CD4-positive, CD25-positive, alpha-beta regulatory T cell (primary cell): ENCODE results near the gene CREG1. TPM values are rescaled to one million over a fixed set of nuclear protein-coding genes. Genes with fewer than 3 reads are reported as not detected.

ENCODE experiments used
- ATAC-seq, 2 donors: fragments of 150-1000 bp; cut with Tn5 transposase; one replicate each; pipeline ENCODE4 v1.10.0; 2021; ENCODE audit warnings: low read depth in 2 of 2, moderate number of reproducible peaks in 2 of 2, moderate library complexity in 1 of 2
- DNase-seq, 3 donors: peaks; one replicate each; pipeline versions ENCODE4 v3.0.0 to v3.0.0-alpha.2; 2012 to 2022; ENCODE audit warnings: mixed read lengths in 1 of 3
- H3K27ac ChIP-seq: one replicate; pipeline ENCODE4 v1.7.0; 2013; ENCODE audit warnings: mild to moderate bottlenecking, low read length; ENCODE audit not compliant: insufficient read depth, poor library complexity, severe bottlenecking
- H3K27me3 ChIP-seq: one replicate; pipeline ENCODE4 v1.7.0; 2013; ENCODE audit warnings: low read length; ENCODE audit not compliant: control insufficient read depth, insufficient read depth
- H3K36me3 ChIP-seq: one replicate; pipeline ENCODE4 v1.7.0; 2013; ENCODE audit warnings: mild to moderate bottlenecking, low read length, moderate library complexity; ENCODE audit not compliant: control insufficient read depth, insufficient read depth
- H3K4me1 ChIP-seq: 2 replicates; pipeline ENCODE4 v1.7.0; 2013; ENCODE audit warnings: mild to moderate bottlenecking, low read length; ENCODE audit not compliant: insufficient read depth, control insufficient read depth, poor library complexity, severe bottlenecking
- H3K4me3 ChIP-seq: one replicate; pipeline ENCODE4 v1.7.0; 2013; ENCODE audit warnings: low read depth, mild to moderate bottlenecking, low read length, moderate library complexity
- H3K9me3 ChIP-seq, 2 experiments: 1 replicate in 1 of 2; 2 replicates in 1 of 2; pipeline ENCODE4 v1.7.0; 2013; ENCODE audit warnings: low read length in 2 of 2, mild to moderate bottlenecking in 1 of 2, moderate library complexity in 1 of 2; ENCODE audit not compliant: control insufficient read depth in 2 of 2
- H3K27ac Mint-ChIP-seq, 3 donors: one replicate each; pipeline ENCODE4 v1.8.0; 2020 to 2022; ENCODE audit warnings: mild to moderate bottlenecking in 3 of 3, mixed read lengths in 3 of 3, moderate library complexity in 2 of 3
- H3K27me3 Mint-ChIP-seq: one replicate; pipeline ENCODE4 v1.8.0; 2022; ENCODE audit warnings: mild to moderate bottlenecking, mixed read lengths
- H3K36me3 Mint-ChIP-seq: one replicate; pipeline ENCODE4 v1.8.0; 2020; ENCODE audit warnings: mixed read lengths
- H3K4me1 Mint-ChIP-seq, 4 donors: one replicate each; pipeline ENCODE4 v1.8.0; 2020 to 2022; ENCODE audit warnings: mixed read lengths in 4 of 4, mild to moderate bottlenecking in 1 of 4
- H3K4me3 Mint-ChIP-seq, 4 donors: one replicate each; pipeline ENCODE4 v1.8.0; 2020 to 2022; ENCODE audit warnings: mild to moderate bottlenecking in 4 of 4, mixed read lengths in 4 of 4, moderate library complexity in 3 of 4
- H3K9me3 Mint-ChIP-seq, 7 donors: one replicate each; pipeline ENCODE4 v1.8.0; 2020 to 2022; ENCODE audit warnings: mixed read lengths in 7 of 7, mild to moderate bottlenecking in 3 of 7, moderate library complexity in 2 of 7
- polyA plus RNA-seq, 4 donors: library from polyadenylated mRNA; unstranded; fragments of 300-500 nt; fragmentation: Illumina TruSeq; gene quantifications; one replicate each; pipeline ENCODE4 v1.2.3, GENCODE V29; 2021
- total RNA-seq: library from RNA; stranded (reverse); gene quantifications from one replicate; pipeline ENCODE4 v1.2.3, GENCODE V29; 2022

Gene CREG1
- total and polyA plus RNA-seq, 5 donors from 2014 or later = 6.7 to 29.7 (median 20.6) TPM

DNA sequence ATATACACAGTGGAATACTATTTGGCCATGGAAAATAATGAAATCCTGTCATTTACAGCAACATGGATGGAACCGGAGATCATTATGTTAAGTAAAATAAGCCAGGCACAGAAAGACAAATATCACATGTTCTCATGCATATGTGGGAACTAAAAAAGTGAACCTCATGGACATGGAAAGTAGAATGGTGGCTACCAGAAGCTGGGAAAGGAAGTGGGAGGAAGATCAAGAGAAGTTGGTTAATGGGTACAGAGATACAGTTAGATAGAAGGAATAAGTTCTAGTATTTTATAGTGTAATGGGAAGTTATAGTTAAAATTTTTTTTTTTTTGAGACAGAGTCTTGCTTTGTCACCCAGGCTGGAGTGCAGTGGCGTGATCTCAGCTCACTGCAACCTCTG, 34.8 kb upstream of the CREG1 start:
- Histone ChIP-seq H3K36me3 (no peaks in the 10 kb centered on the region), H3K4me1 (no peaks in the 10 kb centered on the region), H3K4me3 (no peak overlapping the region), H3K27ac (no peak overlapping the region), H3K27me3 (no peaks in the 10 kb centered on the region), H3K9me3 (no peaks in the 10 kb centered on the region)
- peaks cover 0 to 2% (median 0%) of the 10 kb centered on the region in 7 donors for H3K9me3 Mint-ChIP-seq
- H3K27ac Mint-ChIP-seq = no peak overlapping the region
- H3K4me1 Mint-ChIP-seq = no peaks in the 10 kb centered on the region
- peaks cover 13% of the 10 kb centered on the region for H3K27me3 Mint-ChIP-seq
- H3K4me3 Mint-ChIP-seq = no peak overlapping the region
- no peaks in the 10 kb centered on the region for H3K36me3 Mint-ChIP-seq
- ATAC-seq = no peak
- no peak for DNase-seq

DNA sequence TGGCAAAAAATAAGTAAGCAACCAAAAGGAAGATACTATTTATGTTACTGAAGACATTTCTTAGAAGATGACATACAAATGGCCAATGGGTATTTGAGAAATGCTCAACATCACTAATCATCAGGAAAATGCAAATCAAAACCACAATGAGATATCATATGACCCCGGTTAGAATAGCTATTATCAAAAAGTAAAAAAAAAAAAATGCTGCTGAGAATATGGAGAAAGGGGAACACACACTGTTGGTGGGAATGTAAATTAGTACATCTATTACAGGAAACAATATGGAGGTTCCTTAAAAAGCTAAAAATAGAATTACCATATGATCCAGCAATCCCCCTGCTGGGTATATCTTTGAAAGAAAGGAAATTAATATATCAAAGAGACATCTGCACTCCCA, 34.3 kb upstream of the CREG1 start:
- no peaks in the 10 kb centered on the region for H3K27me3 ChIP-seq
- H3K36me3 ChIP-seq = no peaks in the 10 kb centered on the region
- Mint-ChIP-seq H3K4me1 (no peaks in the 10 kb centered on the region), H3K9me3 (peaks cover 0 to 2% (median 0%) of the 10 kb centered on the region in 7 donors), H3K27me3 (peaks cover 13% of the 10 kb centered on the region), H3K36me3 (no peaks in the 10 kb centered on the region), H3K4me3 (no peak overlapping the region), H3K27ac (peak overlapping the region in 1 of 3 donors; percentile 4)
- DNase-seq (no peak), ATAC-seq (no peak)
- H3K9me3 ChIP-seq = no peaks in the 10 kb centered on the region
- H3K4me3 ChIP-seq = no peak overlapping the region
- no peaks in the 10 kb centered on the region for H3K4me1 ChIP-seq
- no peak overlapping the region for H3K27ac ChIP-seq

DNA sequence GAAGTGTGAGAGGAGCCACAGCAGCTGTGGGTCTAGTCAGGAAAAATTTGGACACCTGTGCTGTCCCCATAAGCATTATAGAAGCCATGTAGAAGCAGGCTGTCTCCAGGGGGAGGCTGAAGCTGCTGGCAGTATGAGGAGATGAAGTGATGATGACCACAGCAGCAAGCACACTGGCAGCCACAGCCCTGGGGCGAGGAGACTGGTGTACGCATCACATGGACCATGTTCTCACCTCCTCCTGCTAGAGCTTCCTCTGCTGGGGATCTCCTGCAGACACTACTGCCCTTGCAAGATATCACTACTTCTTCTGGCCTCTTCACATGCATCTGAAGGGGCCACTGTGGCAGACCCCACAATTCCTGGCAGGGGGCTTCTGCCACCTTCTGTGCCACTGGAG, 33.8 kb upstream of the CREG1 start:
- peaks cover 19% of the 10 kb centered on the region for H3K27me3 Mint-ChIP-seq
- no peaks in the 10 kb centered on the region for H3K4me1 ChIP-seq
- no peak for ATAC-seq
- H3K36me3 Mint-ChIP-seq = no peaks in the 10 kb centered on the region
- H3K9me3 Mint-ChIP-seq = peaks cover 0 to 2% (median 0%) of the 10 kb centered on the region in 7 donors
- no peak overlapping the region for H3K4me3 ChIP-seq
- no peak for DNase-seq
- no peaks in the 10 kb centered on the region for H3K4me1 Mint-ChIP-seq
- H3K27ac ChIP-seq = no peak overlapping the region
- no peaks in the 10 kb centered on the region for H3K36me3 ChIP-seq
- H3K9me3 ChIP-seq = no peaks in the 10 kb centered on the region
- H3K27ac Mint-ChIP-seq = no peak overlapping the region
- no peak overlapping the region for H3K4me3 Mint-ChIP-seq
- H3K27me3 ChIP-seq = no peaks in the 10 kb centered on the region

DNA sequence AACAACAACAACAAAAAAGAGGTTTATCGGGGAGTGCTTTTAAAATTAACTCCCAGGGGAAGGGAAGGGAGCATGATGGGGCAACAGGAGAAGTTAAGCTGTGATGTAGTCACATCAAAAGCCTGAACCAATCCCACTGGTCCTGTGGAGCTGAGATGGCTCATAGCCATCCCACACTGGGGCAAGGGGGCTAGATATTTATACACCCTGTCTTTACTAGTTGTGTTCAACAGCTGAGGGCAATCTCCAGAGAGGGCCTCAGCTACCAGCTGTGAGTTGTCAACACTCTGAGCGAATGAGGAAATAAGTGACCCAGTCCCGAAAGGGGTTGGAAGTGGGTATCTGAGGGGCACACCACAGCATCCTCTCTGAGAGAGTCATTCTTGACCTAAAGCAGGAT, 31.0 kb upstream of the CREG1 start:
- no peaks in the 10 kb centered on the region for H3K36me3 ChIP-seq
- H3K4me1 Mint-ChIP-seq = no peaks in the 10 kb centered on the region
- H3K4me1 ChIP-seq = no peaks in the 10 kb centered on the region
- H3K36me3 Mint-ChIP-seq = no peaks in the 10 kb centered on the region
- peaks cover 24% of the 10 kb centered on the region for H3K27me3 Mint-ChIP-seq
- H3K27ac Mint-ChIP-seq = no peak overlapping the region
- no peaks in the 10 kb centered on the region for H3K9me3 ChIP-seq
- no peak overlapping the region for H3K27ac ChIP-seq
- H3K9me3 Mint-ChIP-seq = peaks cover 0 to 2% (median 0%) of the 10 kb centered on the region in 7 donors
- ATAC-seq (no peak), DNase-seq (no peak)
- H3K4me3 Mint-ChIP-seq = no peak overlapping the region
- no peaks in the 10 kb centered on the region for H3K27me3 ChIP-seq
- H3K4me3 ChIP-seq = no peak overlapping the region

DNA sequence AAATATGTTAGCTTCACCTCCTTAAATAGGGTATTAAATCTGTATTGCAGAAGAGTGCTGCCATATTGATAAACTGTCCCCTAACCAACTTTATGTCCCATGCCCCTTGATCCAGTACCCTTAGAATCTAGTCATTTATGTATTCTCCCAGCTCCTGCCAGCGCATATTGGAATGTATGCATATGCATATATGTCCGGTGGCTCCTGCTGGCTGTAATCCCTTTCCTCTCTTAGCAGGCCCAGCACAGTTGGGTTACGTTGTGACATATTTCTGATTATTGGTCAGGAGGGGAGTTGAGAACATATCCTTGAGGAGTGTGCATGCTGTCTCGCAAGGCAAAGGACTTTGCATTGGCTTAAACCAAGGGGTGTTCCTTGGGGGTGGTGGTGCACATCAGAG, 29.2 kb upstream of the CREG1 start:
- H3K4me1 ChIP-seq = no peaks in the 10 kb centered on the region
- no peaks in the 10 kb centered on the region for H3K9me3 ChIP-seq
- H3K27ac ChIP-seq = no peak overlapping the region
- H3K27ac Mint-ChIP-seq = no peak overlapping the region
- no peak overlapping the region for H3K4me3 Mint-ChIP-seq
- no peak overlapping the region for H3K4me3 ChIP-seq
- peaks cover 36% of the 10 kb centered on the region for H3K27me3 Mint-ChIP-seq
- no peaks in the 10 kb centered on the region for H3K27me3 ChIP-seq
- ATAC-seq (no peak), DNase-seq (no peak)
- peaks cover 0 to 2% (median 0%) of the 10 kb centered on the region in 7 donors for H3K9me3 Mint-ChIP-seq
- no peaks in the 10 kb centered on the region for H3K36me3 ChIP-seq
- no peaks in the 10 kb centered on the region for H3K36me3 Mint-ChIP-seq
- H3K4me1 Mint-ChIP-seq = no peaks in the 10 kb centered on the region

DNA sequence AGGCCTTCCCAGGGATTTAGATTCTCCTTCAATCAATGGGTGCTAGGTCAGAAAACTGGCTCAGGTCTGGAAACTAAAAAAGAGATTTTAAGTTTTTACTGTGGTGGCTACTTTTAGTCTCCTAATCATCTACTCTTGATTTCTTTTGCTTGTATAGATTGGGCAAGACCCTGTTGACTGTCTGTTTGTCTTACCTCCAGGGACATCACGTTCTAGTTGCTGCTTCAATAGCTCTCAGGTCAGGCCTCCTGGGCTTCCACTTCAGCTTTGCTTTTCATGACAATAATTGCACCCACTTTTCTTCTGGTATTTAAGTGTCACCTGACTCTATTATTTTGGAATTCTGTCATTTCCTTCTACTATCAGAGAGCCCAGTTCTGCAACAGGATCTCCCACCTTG, 28.5 kb upstream of the CREG1 start:
- Mint-ChIP-seq H3K4me1 (no peaks in the 10 kb centered on the region), H3K9me3 (peaks cover 0 to 2% (median 0%) of the 10 kb centered on the region in 7 donors), H3K27ac (no peak overlapping the region), H3K27me3 (peaks cover 36% of the 10 kb centered on the region), H3K36me3 (no peaks in the 10 kb centered on the region), H3K4me3 (no peak overlapping the region)
- no peaks in the 10 kb centered on the region for H3K4me1 ChIP-seq
- H3K9me3 ChIP-seq = no peaks in the 10 kb centered on the region
- no peaks in the 10 kb centered on the region for H3K36me3 ChIP-seq
- DNase-seq (no peak), ATAC-seq (no peak)
- H3K27me3 ChIP-seq = peaks cover 3% of the 10 kb centered on the region
- H3K27ac ChIP-seq = no peak overlapping the region
- H3K4me3 ChIP-seq = no peak overlapping the region

DNA sequence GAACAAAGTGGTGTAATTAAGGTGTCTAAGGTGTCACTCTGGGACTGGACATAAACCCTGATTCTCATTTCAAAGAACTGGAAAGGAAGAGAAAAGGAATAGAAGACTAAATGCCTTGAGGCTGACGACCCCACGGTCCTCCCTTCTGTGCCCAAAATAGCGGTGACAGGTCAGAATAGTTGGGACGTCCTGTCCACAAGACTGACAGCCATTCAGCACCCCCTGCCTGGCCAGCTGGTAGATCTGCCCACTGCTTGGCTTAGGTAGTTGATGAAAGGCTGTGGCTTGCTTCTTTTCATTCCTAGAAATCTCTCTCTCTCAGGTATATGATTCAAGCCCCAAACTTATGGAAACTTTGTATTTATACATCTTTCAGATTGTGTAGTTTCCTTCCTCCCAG, 26.4 kb upstream of the CREG1 start:
- Histone ChIP-seq H3K27me3 (peaks cover 11% of the 10 kb centered on the region), H3K27ac (no peak overlapping the region), H3K9me3 (no peaks in the 10 kb centered on the region), H3K4me3 (no peak overlapping the region), H3K36me3 (no peaks in the 10 kb centered on the region), H3K4me1 (no peaks in the 10 kb centered on the region)
- DNase-seq (no peak), ATAC-seq (no peak)
- Mint-ChIP-seq H3K4me3 (no peak overlapping the region), H3K4me1 (no peaks in the 10 kb centered on the region), H3K27ac (no peak overlapping the region), H3K27me3 (peaks cover 42% of the 10 kb centered on the region), H3K36me3 (no peaks in the 10 kb centered on the region), H3K9me3 (peaks cover 0 to 2% (median 0%) of the 10 kb centered on the region in 7 donors)

DNA sequence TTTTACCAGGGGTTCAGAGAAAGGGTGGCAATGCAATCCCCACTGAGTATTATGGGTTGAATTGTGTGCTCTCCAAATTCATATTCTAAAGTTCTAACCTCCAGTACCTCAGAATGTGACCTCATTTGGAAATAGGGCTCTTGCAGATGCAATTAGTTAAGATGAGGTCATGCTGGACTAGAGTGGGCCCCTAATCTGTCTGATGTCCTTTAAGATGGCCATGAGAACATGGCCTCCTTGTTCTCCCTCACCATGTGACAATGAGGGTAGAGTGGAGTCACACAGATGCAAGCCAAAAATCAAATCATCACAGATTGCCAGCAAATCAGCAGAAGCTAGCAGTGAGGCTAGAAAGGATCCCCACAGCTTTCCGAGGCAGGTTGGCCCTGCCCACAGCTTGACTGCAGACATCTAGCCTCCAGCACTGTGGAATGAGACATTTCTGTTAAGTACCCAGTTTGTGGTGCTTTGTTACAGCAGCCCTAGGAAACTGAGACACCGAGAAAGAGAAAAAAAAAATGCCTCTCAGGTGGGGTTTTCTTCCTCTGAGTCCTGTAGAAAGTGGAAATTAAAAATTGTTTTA, 25.5 kb upstream of the CREG1 start:
- no peaks in the 10 kb centered on the region for H3K4me1 Mint-ChIP-seq
- H3K36me3 ChIP-seq = no peaks in the 10 kb centered on the region
- H3K36me3 Mint-ChIP-seq = no peaks in the 10 kb centered on the region
- peaks cover 50% of the 10 kb centered on the region for H3K27me3 Mint-ChIP-seq
- no peak overlapping the region for H3K4me3 Mint-ChIP-seq
- H3K9me3 ChIP-seq = no peaks in the 10 kb centered on the region
- no peaks in the 10 kb centered on the region for H3K4me1 ChIP-seq
- no peak for DNase-seq
- H3K27ac Mint-ChIP-seq = no peak overlapping the region
- no peak overlapping the region for H3K27ac ChIP-seq
- no peak overlapping the region for H3K4me3 ChIP-seq
- H3K9me3 Mint-ChIP-seq = peaks cover 0 to under 1% (median 0%) of the 10 kb centered on the region in 7 donors
- ATAC-seq = no peak
- peaks cover 11% of the 10 kb centered on the region for H3K27me3 ChIP-seq
